K562 (cell line): ENCODE measurements around the gene CABS1. TPM values are rescaled to one million over a fixed set of nuclear protein-coding genes. Genes with fewer than 3 reads are reported as not detected.

Source experiments
- ATAC-seq: fragments of 200-7000 bp; cut with Tn5 transposase; 3 replicates; pipeline ENCODE4 v1.9.1; 2020; ENCODE audit warnings: moderate library complexity
- BruUV-seq: library from RNA; stranded (reverse); fragments of 400-500 nt; replicated peaks from 2 replicates; lab custom pipeline; 2021; lab: Mats Ljungman, UMichigan
- CTCF ChIA-PET: fragments of 300-600 bp; formaldehyde crosslinking; extraction: SDS; loops from one replicate; lab custom pipeline; 2021; ENCODE audit warnings: low intra/inter-chr PET ratio; lab: Yijun Ruan, JAX
- POLR2A ChIA-PET: fragments of 300-600, 350-650 bp; sonication (Branson Sonifier 250); formaldehyde crosslinking; extraction: SDS; loops from one replicate; lab custom pipeline; 2021; ENCODE audit warnings: antibody characterized with exemption, inconsistent platforms; lab: Yijun Ruan, JAX
- DNase-seq, 4 experiments: peaks; one replicate each; pipeline versions ENCODE4 v3.0.0 to v3.0.0-alpha.2; 2011 to 2018; ENCODE audit warnings: low spot score in 3 of 4, mixed read lengths in 3 of 4; ENCODE audit errors: extremely low read depth in 1 of 4
- FAIRE-seq: peaks from 2 replicates; lab custom pipeline; 2011; peaks lifted over from hg19 to GRCh38; lab: Jason Lieb, UNC
- H2AFZ ChIP-seq: 2 replicates; pipeline ENCODE4 v1.6.0; 2011; ENCODE audit warnings: low read depth, low read length, control low read depth, inconsistent platforms
- H3K27ac ChIP-seq: fragments of 200-600 bp; 3 replicates; pipeline ENCODE4 v1.8.0; 2011; ENCODE audit warnings: low read depth, mild to moderate bottlenecking, control low read depth, inconsistent platforms, low read length, moderate library complexity, mixed read lengths; ENCODE audit errors: extremely low read depth
- H3K27me3 ChIP-seq, 2 experiments: fragments of 300-600 bp in 1 of 2; 2 replicates in 1 of 2; 3 replicates in 1 of 2; pipeline versions ENCODE4 v1.6.0 to v1.8.0; 2011; ENCODE audit warnings: inconsistent platforms in 2 of 2, low read length in 2 of 2, mild to moderate bottlenecking in 1 of 2, mixed read lengths in 1 of 2, moderate library complexity in 1 of 2; ENCODE audit not compliant: control insufficient read depth in 2 of 2, insufficient read depth in 2 of 2
- H3K36me3 ChIP-seq: fragments of 300-600 bp; 3 replicates; pipeline ENCODE4 v1.8.0; 2011; ENCODE audit warnings: mild to moderate bottlenecking, low read length, inconsistent platforms; ENCODE audit not compliant: control insufficient read depth, insufficient read depth
- H3K4me1 ChIP-seq, 2 experiments: fragments of 200-600 bp in 1 of 2; replicated peaks in 1 of 2; 2 replicates in 1 of 2; 3 replicates in 1 of 2; pipeline versions ENCODE4 v1.5.1 to v1.8.0; 2011; ENCODE audit warnings: inconsistent platforms in 2 of 2, low read length in 2 of 2, mild to moderate bottlenecking in 1 of 2, mixed read lengths in 1 of 2, moderate library complexity in 1 of 2; ENCODE audit not compliant: control insufficient read depth in 2 of 2, insufficient read depth in 2 of 2
- H3K4me2 ChIP-seq: 2 replicates; pipeline ENCODE4 v1.6.1; 2011; ENCODE audit warnings: low read length, control low read depth, inconsistent platforms, mixed read lengths; ENCODE audit not compliant: insufficient read depth
- H3K4me3 ChIP-seq: fragments of 200-600 bp; sonication (generic), shearing (Covaris generic); 2 replicates; pipeline ENCODE4 v1.5.1; 2016; ENCODE audit warnings: control low read depth, inconsistent platforms
- H3K79me2 ChIP-seq: fragments of 200-600 bp; 3 replicates; pipeline ENCODE4 v1.8.0; 2011; ENCODE audit warnings: low read length, inconsistent platforms; ENCODE audit not compliant: control insufficient read depth, insufficient read depth
- H3K9ac ChIP-seq, 2 experiments: 2 replicates each; pipeline versions ENCODE4 v1.6.0 to v1.6.1; 2011; ENCODE audit warnings: low read depth in 2 of 2, low read length in 2 of 2, control low read depth in 1 of 2, inconsistent platforms in 1 of 2, mild to moderate bottlenecking in 1 of 2, mixed read lengths in 1 of 2; ENCODE audit not compliant: insufficient read depth in 1 of 2
- H3K9me1 ChIP-seq: one replicate; pipeline ENCODE4 v1.6.0; 2011; ENCODE audit warnings: inconsistent platforms, mild to moderate bottlenecking, low read length, moderate library complexity; ENCODE audit not compliant: control insufficient read depth, insufficient read depth
- H3K9me3 ChIP-seq: replicated peaks from 2 replicates; pipeline ENCODE4 v1.5.1; 2011; ENCODE audit warnings: low read depth, low read length, inconsistent platforms; ENCODE audit not compliant: control insufficient read depth, insufficient read depth
- H4K20me1 ChIP-seq: replicated peaks from 2 replicates; pipeline ENCODE4 v1.6.1; 2011; ENCODE audit warnings: low read length, inconsistent platforms, mixed read lengths; ENCODE audit not compliant: control insufficient read depth, insufficient read depth
- GTF2E2 ChIP-seq: fragments of 200-800 bp; sonication (Bioruptor generic); IDR thresholded peaks from 2 replicates; pipeline ENCODE4 v1.6.1; 2016; ENCODE audit warnings: missing genetic modification characterization, missing compliant biosample characterization
- LEF1 ChIP-seq: fragments of 450-650 bp; IDR thresholded peaks from 2 replicates; pipeline ENCODE4 v1.6.1; 2016; ENCODE audit warnings: mild to moderate bottlenecking
- NFATC3 ChIP-seq: fragments of 450-650 bp; IDR thresholded peaks from 2 replicates; pipeline ENCODE4 v1.6.1; 2017; ENCODE audit warnings: mild to moderate bottlenecking
- SOX6 ChIP-seq: fragments of 450-650 bp; IDR thresholded peaks from 2 replicates; pipeline ENCODE4 v1.6.1; 2014; ENCODE audit warnings: mild to moderate bottlenecking
- TBP ChIP-seq: optimal IDR thresholded peaks from 2 replicates; pipeline ENCODE3; 2011; ENCODE audit warnings: low read depth, low read length, improper control_type of control experiment
- ZBTB5 ChIP-seq: fragments of 450-650 bp; IDR thresholded peaks from 2 replicates; pipeline ENCODE4 v1.6.1; 2017; ENCODE audit warnings: antibody characterized with exemption
- ZNF12 ChIP-seq: sonication (generic); formaldehyde crosslinking; IDR thresholded peaks from 2 replicates; pipeline ENCODE4 v1.4.0; 2020; ENCODE audit warnings: mild to moderate bottlenecking, missing genetic modification reagents
- ZNF316 ChIP-seq: fragments of 450-650 bp; IDR thresholded peaks from 2 replicates; pipeline ENCODE4 v1.6.1; 2016
- ZNF324 ChIP-seq: fragments of 250-450 bp; sonication (Bioruptor Pico); IDR thresholded peaks from 2 replicates; pipeline ENCODE4 v1.4.0; 2020; ENCODE audit warnings: mild to moderate bottlenecking
- WGBS: fragments of 100-300 bp; shearing (Covaris generic); methylation state at CpG from one replicate; pipeline ENCODE4 v1.1.6; 2016; ENCODE audit warnings: low coverage, mixed read lengths; ENCODE audit not compliant: insufficient coverage; ENCODE audit errors: missing lambda C conversion rate; 5-methylcytosine and 5-hydroxymethylcytosine counted together
- in situ Hi-C: fragments of 300-500 bp; cut with MboI; formaldehyde crosslinking; loops from 4 replicates; pipeline ENCODE4 v1.15.0; 2018; ENCODE audit warnings: inconsistent platforms, mixed read lengths
- intact Hi-C: fragments of 100-400 bp; cut with micrococcal nuclease; formaldehyde crosslinking; loops from 2 replicates; pipeline ENCODE4 v1.14.2; 2022
- polyA plus RNA-seq, 8 experiments: library from polyadenylated mRNA; depleted of rRNA in 4 of 8; stranded (reverse) in 5 of 8; unstranded in 3 of 8; fragments of >200 nt; fragmentation: Nextera tagmentation in 2 of 8; fragmentation: Illumina TruSeq in 1 of 8; extraction: Ambion mirVana in 2 of 8; extraction: Trizol in 1 of 8; gene quantifications; 2 replicates each; pipeline versions ENCODE4 v1.2.1 to v1.2.3, GENCODE V29; 2011 to 2014; ENCODE audit warnings: inconsistent platforms in 1 of 8, missing spikeins in 1 of 8
- total RNA-seq, 7 experiments: library from RNA; depleted of rRNA in 6 of 7; stranded (reverse); fragments of >200 nt in 6 of 7; fragmentation: Illumina TruSeq in 2 of 7; extraction: Trizol in 2 of 7; gene quantifications; 2 replicates each; pipeline versions ENCODE4 v1.2.1 to v1.2.3, GENCODE V29; 2011 to 2021; ENCODE audit warnings: low replicate concordance in 1 of 7
- TF ChIP-seq, protein P1 (sequence below): fragments of 450-650 bp; IDR thresholded peaks from 2 replicates; pipeline ENCODE4 v1.7.0; 2016; ENCODE audit warnings: borderline replicate concordance
- TF ChIP-seq, protein P2 (sequence below): fragments of 450-650 bp; formaldehyde crosslinking; IDR thresholded peaks from 2 replicates; pipeline ENCODE4 v1.4.0; 2020; ENCODE audit warnings: mild to moderate bottlenecking, moderate library complexity
- TF ChIP-seq, protein P3 (sequence below): sonication (generic); formaldehyde crosslinking; IDR thresholded peaks from 2 replicates; pipeline ENCODE4 v1.8.0; 2022; ENCODE audit warnings: missing genetic modification reagents, mild to moderate bottlenecking, borderline replicate concordance

CABS1 gene
- total and polyA plus RNA-seq, 9 of the 15 experiments (the other 6 are each of a cell fraction or from before 2014, with no cell fraction given) = not detected

- H3K4me1 ChIP-seq = no peaks in the 10 kb centered on the region
- no peaks in the 10 kb centered on the region for H3K27me3 ChIP-seq
- DNase-seq = no peak
- ChIA-PET POLR2A (no interaction called here), CTCF (no interaction called here)
- in situ Hi-C loops (no loop called here), intact Hi-C loops (no loop called here)
- WGBS = 3% methylated on average over 5 of the region's 5 CpGs
- no peaks in the 10 kb centered on the region for H3K9me1 ChIP-seq
- no peak within 1 kb of the TSS for H3K4me3 ChIP-seq
- H3K36me3 ChIP-seq = no peaks in the 10 kb centered on the region
- no peak for ATAC-seq
- H3K27ac ChIP-seq = no peak within 1 kb of the TSS
- FAIRE-seq = no peak
- no peaks in the 10 kb centered on the region for H4K20me1 ChIP-seq
- no peak within 1 kb of the TSS for H3K4me2 ChIP-seq
- H3K9me3 ChIP-seq = no peaks in the 10 kb centered on the region
- TF ChIP-seq GTF2E2 = no peak
- no peak for TF ChIP-seq TBP
- no peak for TF ChIP-seq ZNF316
- TF ChIP-seq ZNF12 (CRISPR knock-in tag) = no peak
- TF ChIP-seq NFATC3 = no peak
- no peak for TF ChIP-seq ZBTB5
- TF ChIP-seq SOX6 = no peak
- no peak for TF ChIP-seq LEF1
- no peak for TF ChIP-seq ZNF324 (CRISPR knock-in tag)
- TF ChIP-seq, protein P1, sequence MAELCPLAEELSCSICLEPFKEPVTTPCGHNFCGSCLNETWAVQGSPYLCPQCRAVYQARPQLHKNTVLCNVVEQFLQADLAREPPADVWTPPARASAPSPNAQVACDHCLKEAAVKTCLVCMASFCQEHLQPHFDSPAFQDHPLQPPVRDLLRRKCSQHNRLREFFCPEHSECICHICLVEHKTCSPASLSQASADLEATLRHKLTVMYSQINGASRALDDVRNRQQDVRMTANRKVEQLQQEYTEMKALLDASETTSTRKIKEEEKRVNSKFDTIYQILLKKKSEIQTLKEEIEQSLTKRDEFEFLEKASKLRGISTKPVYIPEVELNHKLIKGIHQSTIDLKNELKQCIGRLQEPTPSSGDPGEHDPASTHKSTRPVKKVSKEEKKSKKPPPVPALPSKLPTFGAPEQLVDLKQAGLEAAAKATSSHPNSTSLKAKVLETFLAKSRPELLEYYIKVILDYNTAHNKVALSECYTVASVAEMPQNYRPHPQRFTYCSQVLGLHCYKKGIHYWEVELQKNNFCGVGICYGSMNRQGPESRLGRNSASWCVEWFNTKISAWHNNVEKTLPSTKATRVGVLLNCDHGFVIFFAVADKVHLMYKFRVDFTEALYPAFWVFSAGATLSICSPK = no peak
- TF ChIP-seq, protein P2, sequence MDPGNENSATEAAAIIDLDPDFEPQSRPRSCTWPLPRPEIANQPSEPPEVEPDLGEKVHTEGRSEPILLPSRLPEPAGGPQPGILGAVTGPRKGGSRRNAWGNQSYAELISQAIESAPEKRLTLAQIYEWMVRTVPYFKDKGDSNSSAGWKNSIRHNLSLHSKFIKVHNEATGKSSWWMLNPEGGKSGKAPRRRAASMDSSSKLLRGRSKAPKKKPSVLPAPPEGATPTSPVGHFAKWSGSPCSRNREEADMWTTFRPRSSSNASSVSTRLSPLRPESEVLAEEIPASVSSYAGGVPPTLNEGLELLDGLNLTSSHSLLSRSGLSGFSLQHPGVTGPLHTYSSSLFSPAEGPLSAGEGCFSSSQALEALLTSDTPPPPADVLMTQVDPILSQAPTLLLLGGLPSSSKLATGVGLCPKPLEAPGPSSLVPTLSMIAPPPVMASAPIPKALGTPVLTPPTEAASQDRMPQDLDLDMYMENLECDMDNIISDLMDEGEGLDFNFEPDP = no peak
- TF ChIP-seq, protein P3, sequence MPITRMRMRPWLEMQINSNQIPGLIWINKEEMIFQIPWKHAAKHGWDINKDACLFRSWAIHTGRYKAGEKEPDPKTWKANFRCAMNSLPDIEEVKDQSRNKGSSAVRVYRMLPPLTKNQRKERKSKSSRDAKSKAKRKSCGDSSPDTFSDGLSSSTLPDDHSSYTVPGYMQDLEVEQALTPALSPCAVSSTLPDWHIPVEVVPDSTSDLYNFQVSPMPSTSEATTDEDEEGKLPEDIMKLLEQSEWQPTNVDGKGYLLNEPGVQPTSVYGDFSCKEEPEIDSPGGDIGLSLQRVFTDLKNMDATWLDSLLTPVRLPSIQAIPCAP (CRISPR knock-in tag) = no peak
- H3K9ac ChIP-seq = no peak within 1 kb of the TSS
- no peak within 1 kb of the TSS for H2AFZ ChIP-seq
- H3K79me2 ChIP-seq = no peaks in the 10 kb centered on the region
- no TSS peak for BruUV-seq
Observed at GRCh38 chr4:70382691-70383181, 48.0 kb downstream of the CABS1 start, which contains the start of gene SMR3B. SMR3B (plus strand) TSS chr4:70383131; CDS start chr4:70384511, 1,380 bp downstream.
